CD4-positive, alpha-beta memory T cell (primary cell): Measurements from ENCODE around the gene EDA. TPM values are rescaled to one million over a fixed set of nuclear protein-coding genes. Genes with fewer than 3 reads are reported as not detected.
"Not testable (repeated sequence)": the region's sequence is repeated elsewhere in the genome, so short reads cannot be mapped to it uniquely, and the experiment has no call there.

Experiments used
- CTCF ChIA-PET: fragments of 350-600 bp; sonication (Branson Sonifier 250); formaldehyde crosslinking; loops from one replicate; lab custom pipeline; 2021; ENCODE audit warnings: inconsistent platforms; ENCODE audit not compliant: partially characterized antibody; lab: Charles Lee
- POLR2A ChIA-PET: fragments of 350-600 bp; sonication (Branson Sonifier 250); formaldehyde crosslinking; loops from one replicate; lab custom pipeline; 2021; ENCODE audit not compliant: partially characterized antibody; lab: Charles Lee
- DNase-seq, 5 donors: peaks; one replicate each; pipeline versions ENCODE4 v3.0.0 to v3.0.0-alpha.2; 2020 to 2022; ENCODE audit warnings: mixed read lengths in 1 of 5
- H3K27ac ChIP-seq: one replicate; pipeline ENCODE4 v1.7.0; 2013; ENCODE audit warnings: low read depth, low read length
- H3K27me3 ChIP-seq: 2 replicates; pipeline ENCODE4 v1.7.0; 2013; ENCODE audit warnings: mild to moderate bottlenecking, low read length, moderate library complexity; ENCODE audit not compliant: insufficient read depth
- H3K36me3 ChIP-seq: 2 replicates; pipeline ENCODE4 v1.7.0; 2013; ENCODE audit warnings: mild to moderate bottlenecking, low read length, moderate library complexity; ENCODE audit not compliant: insufficient read depth
- H3K4me1 ChIP-seq: 2 replicates; pipeline ENCODE4 v1.7.0; 2013; ENCODE audit warnings: mild to moderate bottlenecking, low read length, moderate library complexity; ENCODE audit not compliant: insufficient read depth
- H3K4me3 ChIP-seq, 2 donors: one replicate each; pipeline ENCODE4 v1.7.0; 2013; ENCODE audit warnings: low read length in 2 of 2, mild to moderate bottlenecking in 1 of 2
- H3K9me3 ChIP-seq, 2 donors: one replicate each; pipeline ENCODE4 v1.7.0; 2013; ENCODE audit warnings: low read length in 2 of 2, control low read depth in 1 of 2; ENCODE audit not compliant: control insufficient read depth in 1 of 2
- H3K27ac Mint-ChIP-seq, 7 donors: one replicate each; pipeline ENCODE4 v1.8.0; 2020 to 2021; ENCODE audit warnings: mixed read lengths in 7 of 7, mild to moderate bottlenecking in 6 of 7, inconsistent platforms in 3 of 7, moderate library complexity in 3 of 7
- H3K27me3 Mint-ChIP-seq, 2 donors: one replicate each; pipeline ENCODE4 v1.8.0; 2020 to 2021; ENCODE audit warnings: mixed read lengths in 2 of 2
- H3K36me3 Mint-ChIP-seq, 2 donors: one replicate each; pipeline ENCODE4 v1.8.0; 2020 to 2021; ENCODE audit warnings: mixed read lengths in 2 of 2, inconsistent platforms in 1 of 2, mild to moderate bottlenecking in 1 of 2
- H3K4me1 Mint-ChIP-seq, 4 donors: one replicate each; pipeline ENCODE4 v1.8.0; 2020 to 2021; ENCODE audit warnings: mixed read lengths in 4 of 4, mild to moderate bottlenecking in 1 of 4
- H3K4me3 Mint-ChIP-seq, 8 donors: one replicate each; pipeline ENCODE4 v1.8.0; 2020 to 2021; ENCODE audit warnings: mixed read lengths in 8 of 8, mild to moderate bottlenecking in 7 of 8, moderate library complexity in 6 of 8, inconsistent platforms in 3 of 8
- H3K9me3 Mint-ChIP-seq, 8 donors: one replicate each; pipeline ENCODE4 v1.8.0; 2020 to 2021; ENCODE audit warnings: mixed read lengths in 8 of 8, mild to moderate bottlenecking in 5 of 8, inconsistent platforms in 3 of 8, moderate library complexity in 1 of 8
- intact Hi-C: fragments of 100-400 bp; cut with micrococcal nuclease; formaldehyde crosslinking; loops from one replicate; pipeline ENCODE4 v1.15.1; 2023
- polyA plus RNA-seq, 2 donors: library from polyadenylated mRNA; unstranded; fragments of 300-500 nt; fragmentation: Illumina TruSeq; gene quantifications; one replicate each; pipeline ENCODE4 v1.2.3, GENCODE V29; 2021
- total RNA-seq, 2 experiments: library from RNA; stranded (reverse); gene quantifications; one replicate each; pipeline ENCODE4 v1.2.3, GENCODE V29; 2021

EDA gene
- total and polyA plus RNA-seq, 4 experiments from 2014 or later = 0.69 to 4.0 (median 2.9) TPM

DNA sequence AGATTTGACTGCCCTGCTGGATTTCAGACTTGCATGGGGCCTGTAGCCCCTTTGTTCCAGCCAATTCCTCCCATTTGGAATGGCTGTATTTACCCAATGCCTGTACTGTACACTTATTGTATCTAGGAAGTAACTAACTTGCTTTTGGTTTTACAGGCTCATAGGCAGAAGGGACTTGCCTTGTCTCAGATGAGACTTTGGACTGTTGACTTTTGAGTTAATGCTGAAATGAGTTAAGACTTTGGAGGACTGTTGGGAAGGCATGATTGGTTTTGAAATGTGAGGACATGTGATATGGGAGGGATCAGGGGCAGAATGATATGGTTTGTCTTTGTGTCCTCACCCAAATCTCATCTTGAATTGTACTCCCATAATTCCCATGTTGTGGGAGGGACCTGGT is 382.4 kb downstream of the EDA start:
- H3K9me3 ChIP-seq, H3K36me3 ChIP-seq, H3K4me3 Mint-ChIP-seq, H3K27ac Mint-ChIP-seq, POLR2A ChIA-PET, H3K36me3 Mint-ChIP-seq, intact Hi-C loops, H3K27me3 Mint-ChIP-seq, H3K27me3 ChIP-seq, H3K4me1 ChIP-seq, H3K4me3 ChIP-seq, CTCF ChIA-PET, H3K4me1 Mint-ChIP-seq, H3K27ac ChIP-seq, DNase-seq: not testable (repeated sequence)
- peaks cover 0 to 11% (median 2%) of the 10 kb centered on the region in 8 donors for H3K9me3 Mint-ChIP-seq

DNA sequence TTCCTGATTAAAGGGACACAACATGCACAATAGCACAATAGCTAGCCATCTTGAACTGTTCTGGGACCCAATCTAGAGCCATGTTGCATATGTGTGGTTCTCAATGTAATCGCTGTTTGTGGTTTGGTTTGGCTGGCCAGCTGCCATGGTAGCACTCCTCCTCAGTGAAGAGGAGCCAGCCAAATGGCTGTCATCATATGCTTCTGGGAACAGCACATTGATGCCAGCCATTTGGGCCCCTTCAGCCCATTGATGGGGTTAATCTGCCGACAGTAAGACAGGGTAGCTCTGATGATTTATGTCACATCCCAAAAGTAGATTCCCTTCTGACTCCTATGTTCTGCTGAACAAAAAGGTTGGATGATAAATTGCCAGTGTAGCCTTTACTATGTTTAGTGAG is 385.4 kb downstream of the EDA start:
- Mint-ChIP-seq H3K4me3 (no peak overlapping the region), H3K4me1 (no peaks in the 10 kb centered on the region), H3K27ac (no peak overlapping the region), H3K27me3 (no peaks in the 10 kb centered on the region), H3K36me3 (no peaks in the 10 kb centered on the region), H3K9me3 (peaks cover 0 to 14% (median 2%) of the 10 kb centered on the region in 8 donors)
- H3K4me3 ChIP-seq = no peak overlapping the region
- no peak overlapping the region for H3K27ac ChIP-seq
- DNase-seq = no peak
- H3K36me3 ChIP-seq = no peaks in the 10 kb centered on the region
- H3K9me3 ChIP-seq = no peaks in the 10 kb centered on the region
- ChIA-PET CTCF (no interaction called here), POLR2A (no interaction called here)
- intact Hi-C loops = no loop called here
- no peaks in the 10 kb centered on the region for H3K27me3 ChIP-seq
- no peaks in the 10 kb centered on the region for H3K4me1 ChIP-seq

DNA sequence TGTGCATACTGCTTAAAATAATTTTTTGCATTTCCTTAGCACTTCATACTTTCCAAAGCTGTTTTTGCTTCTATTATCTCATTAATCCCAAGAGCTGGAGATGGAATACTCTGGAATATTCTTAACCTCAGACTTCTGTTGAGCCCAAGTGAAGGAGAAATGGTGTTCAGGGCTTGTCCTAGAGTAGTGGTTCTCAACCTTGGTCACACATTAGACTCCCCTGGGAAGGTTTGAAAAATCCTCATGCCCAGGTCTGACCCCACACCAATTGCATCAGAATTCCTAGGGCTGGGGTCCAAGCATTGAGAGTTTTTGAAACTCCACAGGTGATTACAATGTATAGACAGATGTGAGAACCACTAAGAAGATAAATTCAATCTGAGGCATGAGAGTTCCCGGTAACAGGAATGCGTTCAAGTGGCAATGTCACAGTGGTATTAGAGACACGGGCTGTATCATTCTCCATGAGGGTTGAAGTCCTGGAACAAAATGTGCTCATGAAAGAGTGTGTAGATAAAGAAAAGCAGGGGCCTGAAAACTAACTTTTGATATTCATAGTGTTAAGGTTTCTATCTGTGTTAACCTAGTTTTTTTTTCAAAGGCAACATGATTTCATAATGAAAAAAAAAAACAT is 385.9 kb downstream of the EDA start:
- no peak overlapping the region for H3K27ac ChIP-seq
- Mint-ChIP-seq H3K9me3 (peaks cover 0 to 14% (median under 1%) of the 10 kb centered on the region in 8 donors), H3K4me3 (no peak overlapping the region), H3K27me3 (no peaks in the 10 kb centered on the region), H3K36me3 (no peaks in the 10 kb centered on the region), H3K27ac (no peak overlapping the region), H3K4me1 (no peaks in the 10 kb centered on the region)
- H3K4me3 ChIP-seq = no peak overlapping the region
- no peak for DNase-seq
- intact Hi-C loops = no loop called here
- CTCF ChIA-PET = no interaction called here
- H3K4me1 ChIP-seq = no peaks in the 10 kb centered on the region
- POLR2A ChIA-PET = no interaction called here
- H3K9me3 ChIP-seq = no peaks in the 10 kb centered on the region
- no peaks in the 10 kb centered on the region for H3K36me3 ChIP-seq
- H3K27me3 ChIP-seq = no peaks in the 10 kb centered on the region

DNA sequence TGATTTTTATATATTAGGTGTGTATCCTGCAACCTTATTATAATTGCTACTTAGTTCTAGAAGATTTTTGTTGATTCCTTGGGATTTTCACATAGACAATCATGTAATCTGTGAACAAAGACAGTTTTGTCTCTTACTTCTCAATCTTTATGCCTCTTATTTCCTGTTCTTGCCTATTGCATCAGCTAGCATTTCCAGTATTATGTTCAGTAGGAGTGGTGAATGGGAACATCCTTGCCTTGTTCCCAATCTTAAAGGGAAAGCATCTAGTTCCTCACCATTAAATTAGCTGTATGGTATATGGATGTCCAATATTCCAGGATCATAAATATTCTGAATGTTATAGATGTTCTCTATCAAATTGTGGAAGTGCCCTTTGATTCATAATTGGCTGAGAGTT is 392.0 kb downstream of the EDA start:
- ChIA-PET CTCF (no interaction called here), POLR2A (no interaction called here)
- no peaks in the 10 kb centered on the region for H3K4me1 Mint-ChIP-seq
- intact Hi-C loops = no loop called here
- peaks cover 0 to 10% (median 0%) of the 10 kb centered on the region in 8 donors for H3K9me3 Mint-ChIP-seq
- no peak overlapping the region for H3K4me3 ChIP-seq
- no peaks in the 10 kb centered on the region for H3K9me3 ChIP-seq
- no peak overlapping the region for H3K4me3 Mint-ChIP-seq
- H3K27me3 ChIP-seq = no peaks in the 10 kb centered on the region
- no peak for DNase-seq
- H3K27ac Mint-ChIP-seq = no peak overlapping the region
- H3K36me3 Mint-ChIP-seq = no peaks in the 10 kb centered on the region
- no peaks in the 10 kb centered on the region for H3K27me3 Mint-ChIP-seq
- no peak overlapping the region for H3K27ac ChIP-seq
- H3K4me1 ChIP-seq = no peaks in the 10 kb centered on the region
- no peaks in the 10 kb centered on the region for H3K36me3 ChIP-seq

- Histone ChIP-seq H3K4me3 (no peak overlapping the region), H3K4me1 (no peaks in the 10 kb centered on the region), H3K27ac (no peak overlapping the region), H3K27me3 (no peaks in the 10 kb centered on the region), H3K9me3 (no peaks in the 10 kb centered on the region), H3K36me3 (no peaks in the 10 kb centered on the region)
- DNase-seq = no peak
- peaks cover 0 to 11% (median 0%) of the 10 kb centered on the region in 8 donors for H3K9me3 Mint-ChIP-seq
- ChIA-PET CTCF (no interaction called here), POLR2A (no interaction called here)
- no peaks in the 10 kb centered on the region for H3K27me3 Mint-ChIP-seq
- intact Hi-C loops = no loop called here
- H3K36me3 Mint-ChIP-seq = no peaks in the 10 kb centered on the region
- no peak overlapping the region for H3K4me3 Mint-ChIP-seq
- no peaks in the 10 kb centered on the region for H3K4me1 Mint-ChIP-seq
- no peak overlapping the region for H3K27ac Mint-ChIP-seq
These were observed 393.1 kb downstream of the EDA start for GRCh38 chrX:70009049-70009448.

- POLR2A ChIA-PET = no interaction called here
- Histone ChIP-seq H3K4me3 (no peak overlapping the region), H3K4me1 (no peaks in the 10 kb centered on the region), H3K9me3 (no peaks in the 10 kb centered on the region), H3K27ac (no peak overlapping the region), H3K36me3 (no peaks in the 10 kb centered on the region), H3K27me3 (no peaks in the 10 kb centered on the region)
- no peaks in the 10 kb centered on the region for H3K36me3 Mint-ChIP-seq
- intact Hi-C loops = no loop called here
- no peak for DNase-seq
- H3K27ac Mint-ChIP-seq = no peak overlapping the region
- CTCF ChIA-PET = no interaction called here
- peaks cover 0 to 8% (median 0%) of the 10 kb centered on the region in 8 donors for H3K9me3 Mint-ChIP-seq
- H3K4me1 Mint-ChIP-seq = no peaks in the 10 kb centered on the region
- no peak overlapping the region for H3K4me3 Mint-ChIP-seq
- H3K27me3 Mint-ChIP-seq = no peaks in the 10 kb centered on the region
These were observed 394.1 kb downstream of the EDA start for GRCh38 chrX:70009970-70010369.

GRCh38 chrX:70012756-70013155 is 396.8 kb downstream of the EDA start:
- Histone ChIP-seq H3K27me3 (no peaks in the 10 kb centered on the region), H3K4me1 (peaks cover 6% of the 10 kb centered on the region), H3K27ac (no peak overlapping the region), H3K9me3 (no peaks in the 10 kb centered on the region), H3K36me3 (no peaks in the 10 kb centered on the region), H3K4me3 (no peak overlapping the region)
- Mint-ChIP-seq H3K27ac (no peak overlapping the region), H3K27me3 (no peaks in the 10 kb centered on the region), H3K9me3 (peaks cover 0 to 4% (median 0%) of the 10 kb centered on the region in 8 donors), H3K4me3 (no peak overlapping the region), H3K36me3 (no peaks in the 10 kb centered on the region), H3K4me1 (peaks cover 6 to 24% (median 16%) of the 10 kb centered on the region in 4 donors)
- intact Hi-C loops = no loop called here
- ChIA-PET CTCF (no interaction called here), POLR2A (no interaction called here)
- no peak for DNase-seq
